NCI-H1092 treated with DMSO at 0.1 percent for 48 hours (cell line): ENCODE measurements around the gene F13B.
"Not testable (repeated sequence)": the region's sequence is repeated elsewhere in the genome, so short reads cannot be mapped to it uniquely, and the experiment has no call there.

Source experiments
- DNase-seq: peaks from one replicate; lab custom pipeline; 2025; lab: John Stamatoyannopoulos, UW

Gene F13B

GRCh38 chr1:197066719-197067456 lies at the start of gene F13B:
Gene F13B, minus strand, starts transcription at chr1:197067260. Its CDS starts 37 bp downstream, at chr1:197067223.
- DNase-seq = peak; percentile 52

GRCh38 chr1:197116156-197116555 lies 49.1 kb upstream of the F13B start:
- DNase-seq = no peak

- no peak for DNase-seq
Observed at GRCh38 chr1:197106869-197107268, 39.8 kb upstream of the F13B start.

GRCh38 chr1:197103300-197103699 lies 36.2 kb upstream of the F13B start:
- DNase-seq = no peak

DNA sequence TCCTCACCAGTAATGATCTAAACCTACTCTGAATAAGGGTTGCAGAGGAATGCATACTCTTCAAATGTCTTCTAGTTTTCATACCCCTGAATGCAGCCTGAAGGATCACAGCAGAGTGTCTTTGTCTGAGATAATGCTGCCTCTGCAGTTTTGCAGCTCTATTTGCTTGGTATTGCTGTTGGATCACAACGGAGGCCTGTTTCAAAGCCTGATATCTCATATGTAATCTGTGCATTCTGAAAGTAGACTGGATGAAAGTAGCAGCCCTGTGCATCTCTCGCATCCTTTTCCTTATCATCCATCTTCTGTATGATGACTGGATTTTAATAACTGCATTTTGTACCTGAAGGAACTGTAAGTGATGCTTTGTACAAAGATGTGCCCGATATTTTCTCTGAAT lies 34.9 kb upstream of the F13B start:
- DNase-seq = no peak

DNA sequence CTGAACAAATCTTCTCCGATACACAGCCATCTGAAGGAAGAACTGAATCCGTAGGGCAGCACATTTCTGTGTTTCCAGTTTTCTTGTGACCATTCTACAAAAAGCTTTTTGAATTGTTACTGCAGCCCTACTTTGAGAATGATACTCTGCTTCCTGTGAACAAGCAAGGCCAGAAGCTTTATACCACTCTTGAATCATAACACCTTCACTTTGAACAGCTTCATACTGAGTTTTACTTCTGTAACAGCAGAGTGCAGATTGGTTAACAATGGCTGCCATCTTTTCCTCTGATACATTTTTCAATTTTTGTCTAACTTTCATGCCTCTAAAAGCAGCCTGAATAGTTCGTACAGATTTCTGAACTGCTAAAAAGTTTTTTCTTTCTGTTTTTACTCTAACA lies 33.6 kb upstream of the F13B start:
- no peak for DNase-seq

DNA sequence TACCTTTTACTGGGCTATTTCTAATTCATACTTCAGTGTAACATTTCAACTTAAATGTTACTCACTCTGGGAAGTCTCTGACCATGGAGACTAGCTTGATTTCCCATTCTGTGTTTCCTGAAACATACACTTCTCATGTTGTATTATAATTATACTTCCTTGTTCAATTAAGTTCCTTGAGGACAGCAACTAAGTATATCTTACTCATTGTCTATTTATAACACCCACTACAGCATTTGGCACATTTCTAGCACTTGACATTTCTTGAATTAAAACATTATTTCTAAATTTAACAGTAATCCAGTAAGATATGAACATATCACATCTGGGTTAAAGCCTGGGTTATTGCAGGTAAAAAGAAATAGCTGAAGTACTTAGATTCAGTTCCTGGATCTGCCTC lies 32.4 kb upstream of the F13B start:
- no peak for DNase-seq

DNA sequence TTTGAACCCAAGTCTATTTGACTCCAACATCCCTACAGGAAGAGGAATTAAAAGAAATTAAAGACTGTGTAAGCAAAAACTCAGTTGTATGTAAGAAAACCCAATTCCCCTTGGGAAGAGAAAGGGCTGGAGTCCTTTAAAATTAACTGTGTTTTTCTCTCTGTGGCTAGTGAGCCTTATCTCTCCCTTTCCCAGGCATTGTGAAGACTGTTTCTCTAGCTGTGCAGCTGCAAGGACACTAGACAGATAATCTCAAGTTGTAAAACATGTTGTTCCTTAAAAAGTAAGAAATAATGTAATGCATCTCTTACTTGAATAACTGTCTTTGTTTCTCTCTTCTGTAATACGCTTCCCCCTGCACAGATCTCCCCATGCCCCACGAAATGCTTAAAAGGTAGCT lies 29.9 kb upstream of the F13B start:
- DNase-seq = not testable (repeated sequence)

GRCh38 chr1:197096137-197096536 lies 29.1 kb upstream of the F13B start:
- DNase-seq = no peak

DNA sequence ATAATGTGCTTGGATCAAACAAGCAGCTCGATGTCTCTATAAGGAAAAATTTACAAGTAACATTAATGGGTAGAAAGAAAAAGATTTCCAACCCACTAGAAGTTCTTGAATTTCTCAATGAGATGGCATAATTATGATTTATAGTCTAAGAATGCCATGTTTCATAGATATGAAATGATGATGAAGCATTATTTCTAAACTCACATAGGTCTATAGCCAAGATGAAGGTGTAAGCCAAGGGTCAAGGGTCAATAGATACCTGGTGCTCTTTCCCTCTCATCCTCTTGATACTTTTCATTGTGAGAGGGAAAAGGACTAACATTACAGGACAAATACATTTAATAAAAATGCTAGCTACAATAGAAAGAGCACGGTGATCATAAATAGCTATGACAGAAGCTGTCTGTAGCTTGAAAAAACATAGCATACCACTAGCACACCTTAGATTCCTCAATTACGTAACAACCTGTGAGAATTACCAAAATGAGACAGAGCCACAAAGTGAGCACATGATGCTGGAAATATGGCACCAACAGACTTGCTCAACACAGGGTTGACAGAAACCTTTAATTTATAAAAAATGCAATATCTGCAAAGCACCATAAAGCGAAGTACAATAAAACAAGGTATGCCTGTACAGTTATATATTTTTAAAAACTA lies 26.3 kb upstream of the F13B start:
- DNase-seq = no peak

- no peak for DNase-seq
Observed at GRCh38 chr1:197092491-197093023, 25.5 kb upstream of the F13B start.

DNA sequence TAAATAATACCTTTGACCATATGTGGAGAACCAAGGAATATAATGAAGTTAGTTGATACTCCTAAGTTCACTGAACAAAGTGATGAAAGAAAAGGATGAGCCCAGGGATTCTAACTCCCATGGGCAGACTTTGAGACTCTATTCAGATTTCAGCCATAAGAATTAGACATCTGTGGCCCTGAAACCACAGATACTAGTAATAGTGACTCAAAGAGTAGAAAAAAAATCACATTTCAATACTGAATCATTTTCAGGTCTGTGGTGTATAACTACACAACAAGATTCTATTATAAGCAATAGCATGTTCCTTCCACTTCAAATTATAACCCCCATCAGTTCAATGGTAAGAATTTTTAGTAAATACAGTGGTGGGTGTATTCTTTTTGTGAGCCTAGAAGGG lies 16.4 kb upstream of the F13B start:
- no peak for DNase-seq

- no peak for DNase-seq
Observed at GRCh38 chr1:197081117-197081753, 14.2 kb upstream of the F13B start.

- DNase-seq = no peak
Observed at GRCh38 chr1:197080323-197080722, 13.3 kb upstream of the F13B start.

DNA sequence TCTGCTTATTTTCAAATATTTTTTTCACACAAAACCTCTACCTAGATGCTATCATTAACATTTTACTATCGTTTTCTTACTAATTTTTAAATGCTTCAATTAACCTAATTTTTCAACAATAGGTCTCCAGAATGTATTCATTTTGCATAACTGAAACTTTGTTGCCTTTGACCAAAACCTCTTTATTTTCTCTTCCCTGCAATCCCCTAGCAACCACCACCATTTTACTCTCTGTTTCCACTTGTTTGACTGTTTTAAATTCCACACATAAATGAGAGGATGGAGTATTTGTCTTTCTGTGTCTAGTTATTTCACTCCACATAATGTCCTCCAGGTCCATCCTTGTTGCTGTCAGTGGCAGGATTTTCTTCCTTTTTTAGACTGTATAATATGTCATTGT lies 9.5 kb upstream of the F13B start:
- DNase-seq = no peak

DNA sequence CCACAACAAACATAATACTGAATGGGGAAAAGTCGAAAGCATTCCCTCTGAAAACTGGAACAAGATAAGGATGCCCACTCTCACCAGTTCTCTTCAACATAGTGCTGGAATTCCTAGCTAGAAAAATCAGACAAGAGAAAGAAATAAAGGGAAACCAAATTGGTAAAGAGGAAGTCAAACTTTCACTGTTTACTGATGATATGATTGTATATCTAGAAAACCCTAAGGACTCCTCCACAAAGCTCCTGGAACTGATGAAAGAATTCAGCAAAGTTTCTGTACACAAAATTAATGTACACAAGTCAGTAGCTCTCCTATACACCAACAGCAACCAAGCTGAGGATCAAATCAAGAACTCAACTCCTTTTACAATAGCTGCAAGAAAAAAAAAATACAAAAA lies 6.9 kb upstream of the F13B start:
- no peak for DNase-seq

- no peak for DNase-seq
Observed at GRCh38 chr1:197067457-197067818, 378 bp upstream of the F13B start.

GRCh38 chr1:197066277-197066676 lies 783 bp downstream of the F13B start:
- DNase-seq = no peak

GRCh38 chr1:197065559-197065958 lies 1.5 kb downstream of the F13B start:
- no peak for DNase-seq

DNA sequence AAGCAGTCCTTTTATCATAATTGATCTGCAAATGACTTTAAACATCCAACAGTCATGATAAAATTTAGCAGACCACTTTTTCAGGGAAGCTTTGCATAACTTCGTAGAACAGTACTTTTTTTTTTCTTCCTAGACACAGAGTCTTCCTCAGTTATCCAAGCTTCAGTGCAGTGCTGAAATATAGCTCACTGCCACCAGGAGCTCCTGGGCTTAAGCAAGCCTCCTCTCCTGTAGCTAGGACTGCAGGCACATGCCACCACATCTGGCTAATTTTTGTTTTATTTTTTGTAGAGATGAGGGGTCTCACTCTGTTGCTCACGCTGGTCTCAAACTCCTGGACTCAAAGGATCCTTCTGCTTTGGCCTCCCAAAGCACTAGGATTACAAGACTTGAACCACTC lies 3.8 kb downstream of the F13B start:
- DNase-seq = no peak

DNA sequence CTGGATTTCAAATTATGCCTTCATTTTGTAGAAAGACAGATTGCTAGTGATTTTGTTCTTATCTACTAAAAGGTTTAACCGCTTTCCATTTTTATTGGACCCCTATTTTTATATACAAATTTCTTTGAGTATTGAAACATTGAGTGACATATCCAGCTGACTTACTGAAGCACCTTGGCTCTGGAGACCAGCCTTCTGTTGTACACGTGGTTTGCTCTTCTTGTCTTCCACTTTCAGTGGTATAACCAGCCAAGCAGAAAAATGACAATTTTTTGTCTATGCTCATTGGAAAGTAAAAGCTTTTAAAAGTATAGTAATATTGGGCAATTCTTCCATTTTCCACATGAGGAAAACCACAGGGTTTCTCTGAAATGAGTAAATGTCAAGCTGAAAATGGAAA lies 4.4 kb downstream of the F13B start:
- no peak for DNase-seq

DNA sequence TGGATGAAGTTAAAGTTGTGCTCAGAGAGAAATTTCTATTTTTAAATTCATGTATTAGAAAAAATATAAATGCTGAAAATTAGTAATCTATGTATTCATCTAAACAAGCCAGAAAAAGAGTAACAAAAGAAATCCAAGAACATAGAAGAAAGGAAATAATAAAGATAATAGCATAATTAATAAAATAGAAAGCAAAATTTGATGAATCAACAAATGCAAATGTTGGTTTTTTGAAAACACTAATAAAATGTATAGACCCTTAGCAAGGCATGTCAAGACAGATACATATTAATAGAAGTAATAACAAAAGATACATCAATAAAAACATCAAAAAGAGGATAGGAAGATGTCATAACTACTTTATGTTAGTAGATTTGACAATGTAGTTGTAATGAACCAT lies 18.0 kb downstream of the F13B start:
- no peak for DNase-seq

GRCh38 chr1:197042676-197043341 lies 24.3 kb downstream of the F13B start:
- peak; percentile 96 for DNase-seq
